Gastrocnemius medialis (tissue), 4 donors: Measurements from ENCODE around the gene RRAGB.

Experiments used
- POLR2A ChIP-seq, 2 donors: fragments of 450-650 bp; IDR thresholded peaks; one replicate each; pipeline ENCODE4 v1.6.1; 2017; ENCODE audit warnings: antibody characterized with exemption in 2 of 2, mild to moderate bottlenecking in 2 of 2, moderate library complexity in 2 of 2
- TF ChIP-seq, protein P1 (sequence below), 5 experiments: fragments of 450-650 bp in 3 of 5; fragments of 200-600 bp in 2 of 5; sonication (generic) in 2 of 5; IDR thresholded peaks in 4 of 5; conservative IDR thresholded peaks in 1 of 5; 1 replicate in 4 of 5; 2 replicates in 1 of 5; pipeline ENCODE4 v1.5.1; 2016 to 2019; ENCODE audit warnings: antibody characterized with exemption in 5 of 5, mild to moderate bottlenecking in 3 of 5, moderate library complexity in 3 of 5

GRCh38 chrX:55702671-55703070 is 14.9 kb upstream of the RRAGB start:
- no peak for TF ChIP-seq POLR2A (IDR thresholded peaks at IDR 0.05)
- TF ChIP-seq, protein P1, sequence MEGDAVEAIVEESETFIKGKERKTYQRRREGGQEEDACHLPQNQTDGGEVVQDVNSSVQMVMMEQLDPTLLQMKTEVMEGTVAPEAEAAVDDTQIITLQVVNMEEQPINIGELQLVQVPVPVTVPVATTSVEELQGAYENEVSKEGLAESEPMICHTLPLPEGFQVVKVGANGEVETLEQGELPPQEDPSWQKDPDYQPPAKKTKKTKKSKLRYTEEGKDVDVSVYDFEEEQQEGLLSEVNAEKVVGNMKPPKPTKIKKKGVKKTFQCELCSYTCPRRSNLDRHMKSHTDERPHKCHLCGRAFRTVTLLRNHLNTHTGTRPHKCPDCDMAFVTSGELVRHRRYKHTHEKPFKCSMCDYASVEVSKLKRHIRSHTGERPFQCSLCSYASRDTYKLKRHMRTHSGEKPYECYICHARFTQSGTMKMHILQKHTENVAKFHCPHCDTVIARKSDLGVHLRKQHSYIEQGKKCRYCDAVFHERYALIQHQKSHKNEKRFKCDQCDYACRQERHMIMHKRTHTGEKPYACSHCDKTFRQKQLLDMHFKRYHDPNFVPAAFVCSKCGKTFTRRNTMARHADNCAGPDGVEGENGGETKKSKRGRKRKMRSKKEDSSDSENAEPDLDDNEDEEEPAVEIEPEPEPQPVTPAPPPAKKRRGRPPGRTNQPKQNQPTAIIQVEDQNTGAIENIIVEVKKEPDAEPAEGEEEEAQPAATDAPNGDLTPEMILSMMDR (IDR thresholded peaks at IDR 0.05 in 4 of 5, conservative IDR thresholded peaks at IDR 0.05 in 1 of 5), result no peak
